ENCODE measurements around the gene OVCH1. TPM values are rescaled to one million over a fixed set of nuclear protein-coding genes. Genes with fewer than 3 reads are reported as not detected.

The OVCH1 gene
- total RNA-seq, 1 experiment from 2014 or later, result not detected

DNA sequence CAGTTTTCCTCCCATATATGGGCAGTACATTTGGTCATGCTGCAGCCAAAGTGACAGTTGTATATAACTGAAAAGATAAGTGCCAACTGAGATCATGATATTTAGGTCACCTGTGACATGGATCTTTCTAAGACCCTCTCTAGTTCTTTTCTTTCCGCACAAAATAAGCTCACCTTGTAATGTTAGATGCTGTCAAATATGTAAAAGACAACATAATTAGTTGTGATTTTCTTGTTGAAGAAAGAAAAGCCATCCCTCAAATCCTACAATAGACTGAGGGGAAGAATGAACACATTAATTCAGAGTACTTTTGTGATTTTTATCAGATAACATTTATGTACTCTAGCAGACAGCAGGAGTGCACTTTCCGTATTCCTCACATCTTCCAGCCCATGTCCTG is 37.4 kb downstream of the OVCH1 start:
- ChIA-PET RAD21 (ENCODE audit: low non-redundant PET in 1 of 2, low total read pairs in 2 of 2, uncharacterized antibody in 2 of 2, unreplicated experiment in 2 of 2) (no interaction called here), CTCF (no interaction called here), POLR2A (no interaction called here)
- Histone ChIP-seq H3K79me2 (ENCODE audit: insufficient read depth, low read length) (no peaks in the 10 kb centered on the region), H3K4me3 (replicated peaks in 1 of 2; ENCODE audit: low read depth in 1 of 2, low read length in 2 of 2) (no peak overlapping the region), H2AFZ (ENCODE audit: low read depth, low read length, poor library complexity, severe bottlenecking) (no peak overlapping the region), H3K36me3 (ENCODE audit: control insufficient read depth in 1 of 2, insufficient read depth in 2 of 2, low read length in 2 of 2) (no peaks in the 10 kb centered on the region), H3K9ac (ENCODE audit: low read length) (no peak overlapping the region), H3K27ac (ENCODE audit: low read depth, low read length) (no peak overlapping the region), H3K27me3 (ENCODE audit: insufficient read depth, low read length) (no peaks in the 10 kb centered on the region), H3K4me2 (ENCODE audit: low read length) (no peak overlapping the region), H3K9me3 (ENCODE audit: control insufficient read depth in 1 of 2, insufficient read depth in 1 of 2, low read depth in 1 of 2, low read length in 2 of 2) (no peaks in the 10 kb centered on the region), H3K4me1 (ENCODE audit: control insufficient read depth in 1 of 2, insufficient read depth in 2 of 2, low read length in 2 of 2) (no peaks in the 10 kb centered on the region), H4K20me1 (ENCODE audit: insufficient read depth) (no peaks in the 10 kb centered on the region), H3K9me2 (ENCODE audit: insufficient read depth) (no peaks in the 10 kb centered on the region)
- no peak for DNase-seq (ENCODE audit: low read depth, low spot score)
- intact Hi-C loops (cut with micrococcal nuclease), result no loop called here
- TF ChIP-seq EZH2phosphoT487 (IDR thresholded peaks at IDR 0.05; ENCODE audit: borderline replicate concordance) (no peak), SIN3A (IDR thresholded peaks at IDR 0.05; ENCODE audit: low read depth) (no peak), SRF (IDR thresholded peaks at IDR 0.05; ENCODE audit: low read depth) (no peak), EZH2 (IDR thresholded peaks at IDR 0.05) (no peak), SP1 (IDR thresholded peaks at IDR 0.05; ENCODE audit: low read depth) (no peak), EGR1 (IDR thresholded peaks at IDR 0.05; ENCODE audit: low read depth) (no peak), FOSL1 (IDR thresholded peaks at IDR 0.05; ENCODE audit: low read depth) (no peak), RAD21 (IDR thresholded peaks at IDR 0.05; ENCODE audit: low read depth) (no peak), ZFX (IDR thresholded peaks at IDR 0.05) (no peak), TCF7L2 (IDR thresholded peaks at IDR 0.05; ENCODE audit: borderline replicate concordance, extremely low read depth, insufficient read depth, insufficient read length) (no peak), POLR2A (IDR thresholded peaks at IDR 0.05; ENCODE audit: borderline replicate concordance, extremely low read depth, insufficient read depth, insufficient read length) (no peak), CEBPB (IDR thresholded peaks at IDR 0.05; ENCODE audit: low read depth) (no peak), YY1 (IDR thresholded peaks at IDR 0.05; ENCODE audit: extremely low read depth, insufficient replicate concordance, low read depth, low read length) (no peak), POLR2AphosphoS5 (IDR thresholded peaks at IDR 0.05; ENCODE audit: low read depth, low read length) (no peak)
- TF ChIP-seq, protein P1, sequence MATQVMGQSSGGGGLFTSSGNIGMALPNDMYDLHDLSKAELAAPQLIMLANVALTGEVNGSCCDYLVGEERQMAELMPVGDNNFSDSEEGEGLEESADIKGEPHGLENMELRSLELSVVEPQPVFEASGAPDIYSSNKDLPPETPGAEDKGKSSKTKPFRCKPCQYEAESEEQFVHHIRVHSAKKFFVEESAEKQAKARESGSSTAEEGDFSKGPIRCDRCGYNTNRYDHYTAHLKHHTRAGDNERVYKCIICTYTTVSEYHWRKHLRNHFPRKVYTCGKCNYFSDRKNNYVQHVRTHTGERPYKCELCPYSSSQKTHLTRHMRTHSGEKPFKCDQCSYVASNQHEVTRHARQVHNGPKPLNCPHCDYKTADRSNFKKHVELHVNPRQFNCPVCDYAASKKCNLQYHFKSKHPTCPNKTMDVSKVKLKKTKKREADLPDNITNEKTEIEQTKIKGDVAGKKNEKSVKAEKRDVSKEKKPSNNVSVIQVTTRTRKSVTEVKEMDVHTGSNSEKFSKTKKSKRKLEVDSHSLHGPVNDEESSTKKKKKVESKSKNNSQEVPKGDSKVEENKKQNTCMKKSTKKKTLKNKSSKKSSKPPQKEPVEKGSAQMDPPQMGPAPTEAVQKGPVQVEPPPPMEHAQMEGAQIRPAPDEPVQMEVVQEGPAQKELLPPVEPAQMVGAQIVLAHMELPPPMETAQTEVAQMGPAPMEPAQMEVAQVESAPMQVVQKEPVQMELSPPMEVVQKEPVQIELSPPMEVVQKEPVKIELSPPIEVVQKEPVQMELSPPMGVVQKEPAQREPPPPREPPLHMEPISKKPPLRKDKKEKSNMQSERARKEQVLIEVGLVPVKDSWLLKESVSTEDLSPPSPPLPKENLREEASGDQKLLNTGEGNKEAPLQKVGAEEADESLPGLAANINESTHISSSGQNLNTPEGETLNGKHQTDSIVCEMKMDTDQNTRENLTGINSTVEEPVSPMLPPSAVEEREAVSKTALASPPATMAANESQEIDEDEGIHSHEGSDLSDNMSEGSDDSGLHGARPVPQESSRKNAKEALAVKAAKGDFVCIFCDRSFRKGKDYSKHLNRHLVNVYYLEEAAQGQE (IDR thresholded peaks at IDR 0.05; ENCODE audit: low read depth), result no peak
- TF ChIP-seq, protein P2, sequence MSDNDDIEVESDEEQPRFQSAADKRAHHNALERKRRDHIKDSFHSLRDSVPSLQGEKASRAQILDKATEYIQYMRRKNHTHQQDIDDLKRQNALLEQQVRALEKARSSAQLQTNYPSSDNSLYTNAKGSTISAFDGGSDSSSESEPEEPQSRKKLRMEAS (IDR thresholded peaks at IDR 0.05), result no peak
- no peak for ATAC-seq
- BruUV-seq (replicated peaks), result no TSS peak

Measured in HCT116 (cell line).